ENCODE data around the gene PSMD9. TPM values are rescaled to one million over a fixed set of nuclear protein-coding genes. Genes with fewer than 3 reads are reported as not detected.
A peak's percentile ranks its signal among the peaks of the same experiment; 100 is the strongest.
"Not testable (repeated sequence)": the region's sequence is repeated elsewhere in the genome, so short reads cannot be mapped to it uniquely, and the experiment has no call there.

The PSMD9 gene
- total RNA-seq, 4 donors from 2014 or later = 21.7 to 57.3 (median 46.2) TPM

- Histone ChIP-seq H3K4me3 (no peak overlapping the region), H3K27me3 (no peaks in the 10 kb centered on the region), H3K36me3 (no peaks in the 10 kb centered on the region), H3K9me3 (no peaks in the 10 kb centered on the region), H3K27ac (peak overlapping the region; percentile 4 to 65 (median 54)), H3K4me1 (peaks cover 3 to 6% (median 5%) of the 10 kb centered on the region in 4 donors)
- 36 to 40% methylated on average over 3 to 5 of the region's 5 CpGs for WGBS, 2 donors (ENCODE audit: low coverage in 1 of 2)
- TF ChIP-seq POLR2AphosphoS5 (IDR thresholded peaks at IDR 0.05) = peak; percentile 9 to 27 (median 11)
- no peak for TF ChIP-seq CTCF (IDR thresholded peaks at IDR 0.05)
- intact Hi-C loops (cut with DNase I; ENCODE audit: low total_unique reads) = no loop called here
- in situ Hi-C loops (cut with MboI; ENCODE audit: low pct_ligation_motif_present in 1 of 4, low pct_unique_long_range_greater_than_20kb in 1 of 4, low sequenced_read_pairs in 3 of 4) = no loop called here
- peak; percentile 55 for DNase-seq
Measured at GRCh38 chr12:121872546-121873215, 15.9 kb upstream of the PSMD9 start.

GRCh38 chr12:121873216-121873569 lies 15.4 kb upstream of the PSMD9 start:
- in situ Hi-C loops (cut with MboI; ENCODE audit: low pct_ligation_motif_present in 1 of 4, low pct_unique_long_range_greater_than_20kb in 1 of 4, low sequenced_read_pairs in 3 of 4) = no loop called here
- no peak for DNase-seq
- WGBS, 2 donors (ENCODE audit: low coverage in 1 of 2) = 83% methylated on average over 6 of the region's 6 CpGs; no CpG with 5 or more reads in 1 of the 2 donors
- intact Hi-C loops (cut with DNase I; ENCODE audit: low total_unique reads) = no loop called here
- TF ChIP-seq CTCF (IDR thresholded peaks at IDR 0.05) (no peak), POLR2A (IDR thresholded peaks at IDR 0.05) (no peak), POLR2AphosphoS5 (IDR thresholded peaks at IDR 0.05) (no peak), EP300 (IDR thresholded peaks at IDR 0.05; ENCODE audit: low read depth) (no peak)
- Histone ChIP-seq H3K36me3 (no peaks in the 10 kb centered on the region), H3K4me3 (no peak overlapping the region), H3K27me3 (no peaks in the 10 kb centered on the region), H3K27ac (peak overlapping the region; percentile 4 to 65 (median 54)), H3K9me3 (no peaks in the 10 kb centered on the region), H3K4me1 (peaks cover 3 to 6% (median 5%) of the 10 kb centered on the region in 4 donors)

GRCh38 chr12:121874071-121874470 lies 14.5 kb upstream of the PSMD9 start:
- Histone ChIP-seq H3K4me1 (peaks cover 3 to 6% (median 5%) of the 10 kb centered on the region in 4 donors), H3K27me3 (no peaks in the 10 kb centered on the region), H3K4me3 (no peak overlapping the region), H3K9me3 (no peaks in the 10 kb centered on the region), H3K36me3 (no peaks in the 10 kb centered on the region), H3K27ac (no peak overlapping the region)
- 73 to 87% methylated on average over 3 to 6 of the region's 6 CpGs for WGBS, 2 donors (ENCODE audit: low coverage in 1 of 2)
- DNase-seq = no peak
- intact Hi-C loops (cut with DNase I; ENCODE audit: low total_unique reads) (no loop called here), in situ Hi-C loops (cut with MboI; ENCODE audit: low pct_ligation_motif_present in 1 of 4, low pct_unique_long_range_greater_than_20kb in 1 of 4, low sequenced_read_pairs in 3 of 4) (no loop called here)
- no peak for TF ChIP-seq POLR2A (IDR thresholded peaks at IDR 0.05)
- no peak for TF ChIP-seq POLR2AphosphoS5 (IDR thresholded peaks at IDR 0.05)
- no peak for TF ChIP-seq CTCF (IDR thresholded peaks at IDR 0.05)
- no peak for TF ChIP-seq EP300 (IDR thresholded peaks at IDR 0.05; ENCODE audit: low read depth)

GRCh38 chr12:121875582-121875981 lies 13.0 kb upstream of the PSMD9 start:
- Histone ChIP-seq H3K27me3 (no peaks in the 10 kb centered on the region), H3K4me1 (peaks cover 3 to 6% (median 5%) of the 10 kb centered on the region in 4 donors), H3K36me3 (no peaks in the 10 kb centered on the region), H3K27ac (no peak overlapping the region), H3K9me3 (no peaks in the 10 kb centered on the region), H3K4me3 (no peak overlapping the region)
- in situ Hi-C loops (cut with MboI; ENCODE audit: low pct_ligation_motif_present in 1 of 4, low pct_unique_long_range_greater_than_20kb in 1 of 4, low sequenced_read_pairs in 3 of 4) (no loop called here), intact Hi-C loops (cut with DNase I; ENCODE audit: low total_unique reads) (no loop called here)
- TF ChIP-seq CTCF (IDR thresholded peaks at IDR 0.05) (no peak), EP300 (IDR thresholded peaks at IDR 0.05; ENCODE audit: low read depth) (no peak), POLR2A (IDR thresholded peaks at IDR 0.05) (no peak), POLR2AphosphoS5 (IDR thresholded peaks at IDR 0.05) (no peak)
- 82 to 88% methylated on average over 3 to 6 of the region's 6 CpGs for WGBS, 2 donors (ENCODE audit: low coverage in 1 of 2)
- DNase-seq = no peak

- DNase-seq; in situ Hi-C loops (cut with MboI; ENCODE audit: low pct_ligation_motif_present in 1 of 4, low pct_unique_long_range_greater_than_20kb in 1 of 4, low sequenced_read_pairs in 3 of 4); H3K9me3 ChIP-seq; H3K27me3 ChIP-seq; H3K4me1 ChIP-seq; H3K36me3 ChIP-seq; H3K27ac ChIP-seq; H3K4me3 ChIP-seq; intact Hi-C loops (cut with DNase I; ENCODE audit: low total_unique reads): not testable (repeated sequence)
- 80 to 92% methylated on average over 1 to 8 of the region's 8 CpGs for WGBS, 2 donors (ENCODE audit: low coverage in 1 of 2)
Measured at GRCh38 chr12:121876080-121876447, 12.5 kb upstream of the PSMD9 start.

All from transverse colon (tissue), 4 donors.